IgD-negative memory B cell (primary cell): Measurements from ENCODE around the gene ZBTB44. TPM values are rescaled to one million over a fixed set of nuclear protein-coding genes. Genes with fewer than 3 reads are reported as not detected.

Experiments
- H3K27ac Mint-ChIP-seq, 3 donors: one replicate each; pipeline ENCODE4 v1.8.0; 2020 to 2022; ENCODE audit warnings: mild to moderate bottlenecking in 3 of 3, mixed read lengths in 3 of 3, moderate library complexity in 1 of 3
- H3K27me3 Mint-ChIP-seq: one replicate; pipeline ENCODE4 v1.8.0; 2021; ENCODE audit warnings: mixed read lengths
- H3K36me3 Mint-ChIP-seq: one replicate; pipeline ENCODE4 v1.8.0; 2020; ENCODE audit warnings: mild to moderate bottlenecking, mixed read lengths
- H3K4me1 Mint-ChIP-seq, 3 donors: one replicate each; pipeline ENCODE4 v1.8.0; 2020 to 2022; ENCODE audit warnings: mixed read lengths in 3 of 3, mild to moderate bottlenecking in 1 of 3
- H3K4me3 Mint-ChIP-seq, 4 donors: one replicate each; pipeline ENCODE4 v1.8.0; 2020 to 2022; ENCODE audit warnings: mild to moderate bottlenecking in 4 of 4, mixed read lengths in 4 of 4, moderate library complexity in 3 of 4
- H3K9me3 Mint-ChIP-seq, 3 donors: one replicate each; pipeline ENCODE4 v1.8.0; 2020 to 2021; ENCODE audit warnings: mixed read lengths in 3 of 3, mild to moderate bottlenecking in 1 of 3
- polyA plus RNA-seq: library from polyadenylated mRNA; unstranded; fragments of 300-500 nt; fragmentation: Illumina TruSeq; gene quantifications from one replicate; pipeline ENCODE4 v1.2.3, GENCODE V29; 2021

Gene ZBTB44
- polyA plus RNA-seq, 1 donor from 2014 or later, result 5.8 TPM

DNA sequence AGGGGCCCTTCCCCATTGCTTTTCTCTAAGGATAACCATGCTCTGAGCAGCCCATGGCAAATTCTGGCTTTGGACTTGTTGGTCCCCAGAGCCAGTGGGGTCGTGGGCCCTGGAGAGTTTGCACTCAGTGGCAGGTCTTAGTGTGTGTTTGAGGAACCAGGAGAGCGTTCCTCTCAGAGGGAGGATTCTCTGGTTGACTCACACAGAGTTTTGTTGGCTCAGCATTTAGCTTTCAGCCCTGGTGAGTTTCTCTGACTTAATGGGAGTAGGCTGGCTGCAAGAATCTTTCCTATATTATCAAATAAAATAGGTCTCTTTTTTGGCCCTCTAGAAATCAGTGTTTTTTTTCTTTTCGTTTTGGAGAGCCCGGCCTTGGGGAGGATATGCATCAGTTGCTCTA is 134.2 kb downstream of the ZBTB44 start:
- Mint-ChIP-seq H3K4me1 (peaks cover 32 to 54% (median 42%) of the 10 kb centered on the region in 3 donors), H3K9me3 (peaks cover 0 to 2% (median 0%) of the 10 kb centered on the region in 3 donors), H3K36me3 (peaks cover 4% of the 10 kb centered on the region), H3K27ac (peak overlapping the region; percentile 94 to 100 (median 99)), H3K4me3 (peak overlapping the region in 3 of 4 donors; percentile 76 to 94 (median 93)), H3K27me3 (peaks cover 2% of the 10 kb centered on the region)

DNA sequence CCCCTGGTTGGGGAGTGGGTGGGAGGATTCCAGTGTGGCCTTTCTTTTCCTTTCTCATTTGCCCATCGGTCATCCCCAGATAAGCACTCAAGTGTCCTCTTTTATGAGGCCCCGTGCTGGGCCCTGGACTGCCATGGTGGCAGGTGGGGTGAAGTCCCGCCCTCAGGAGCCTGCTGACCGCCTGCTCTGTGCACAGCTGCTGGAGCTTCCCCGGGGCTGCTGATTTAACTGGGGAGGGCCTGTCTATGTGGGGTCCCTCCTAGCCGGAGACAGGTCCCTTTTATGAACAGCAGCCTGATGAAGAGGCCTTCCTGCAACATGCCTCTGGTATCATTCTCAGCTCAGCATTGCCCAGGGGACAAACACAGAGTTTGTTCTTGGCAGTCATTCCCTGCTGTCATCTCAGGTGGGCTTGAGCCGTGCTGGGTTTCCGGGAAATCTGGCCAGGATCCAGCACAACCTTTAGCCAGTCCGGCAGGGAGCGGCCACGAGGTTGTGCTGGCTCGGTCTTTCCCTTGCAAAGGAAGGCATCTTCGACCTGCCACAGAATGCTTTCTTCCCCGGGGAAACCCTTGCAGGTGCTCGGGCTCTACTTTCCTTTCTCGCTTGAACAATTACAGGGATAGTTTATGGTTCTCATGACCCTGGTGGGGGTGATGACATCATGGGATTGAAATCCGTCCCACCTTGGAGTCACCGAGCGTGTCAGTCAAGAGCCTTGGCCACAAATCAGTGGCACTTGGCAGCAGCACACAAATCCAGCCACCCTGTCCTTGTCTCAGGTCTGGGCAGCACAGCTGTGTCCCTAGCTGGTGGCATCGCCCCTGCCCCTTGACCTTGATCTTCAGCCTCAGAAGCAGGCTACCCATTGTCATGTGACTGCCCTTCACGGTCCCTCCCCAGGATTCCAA is 135.1 kb downstream of the ZBTB44 start:
- peak overlapping the region; percentile 94 to 100 (median 99) for H3K27ac Mint-ChIP-seq
- H3K9me3 Mint-ChIP-seq, result peaks cover 2 to 4% (median 3%) of the 10 kb centered on the region in 3 donors
- H3K4me3 Mint-ChIP-seq, result peak overlapping the region in 3 of 4 donors; percentile 73 to 94 (median 76)
- peaks cover 2% of the 10 kb centered on the region for H3K27me3 Mint-ChIP-seq
- peaks cover 1% of the 10 kb centered on the region for H3K36me3 Mint-ChIP-seq
- peaks cover 38 to 54% (median 42%) of the 10 kb centered on the region in 3 donors for H3K4me1 Mint-ChIP-seq

DNA sequence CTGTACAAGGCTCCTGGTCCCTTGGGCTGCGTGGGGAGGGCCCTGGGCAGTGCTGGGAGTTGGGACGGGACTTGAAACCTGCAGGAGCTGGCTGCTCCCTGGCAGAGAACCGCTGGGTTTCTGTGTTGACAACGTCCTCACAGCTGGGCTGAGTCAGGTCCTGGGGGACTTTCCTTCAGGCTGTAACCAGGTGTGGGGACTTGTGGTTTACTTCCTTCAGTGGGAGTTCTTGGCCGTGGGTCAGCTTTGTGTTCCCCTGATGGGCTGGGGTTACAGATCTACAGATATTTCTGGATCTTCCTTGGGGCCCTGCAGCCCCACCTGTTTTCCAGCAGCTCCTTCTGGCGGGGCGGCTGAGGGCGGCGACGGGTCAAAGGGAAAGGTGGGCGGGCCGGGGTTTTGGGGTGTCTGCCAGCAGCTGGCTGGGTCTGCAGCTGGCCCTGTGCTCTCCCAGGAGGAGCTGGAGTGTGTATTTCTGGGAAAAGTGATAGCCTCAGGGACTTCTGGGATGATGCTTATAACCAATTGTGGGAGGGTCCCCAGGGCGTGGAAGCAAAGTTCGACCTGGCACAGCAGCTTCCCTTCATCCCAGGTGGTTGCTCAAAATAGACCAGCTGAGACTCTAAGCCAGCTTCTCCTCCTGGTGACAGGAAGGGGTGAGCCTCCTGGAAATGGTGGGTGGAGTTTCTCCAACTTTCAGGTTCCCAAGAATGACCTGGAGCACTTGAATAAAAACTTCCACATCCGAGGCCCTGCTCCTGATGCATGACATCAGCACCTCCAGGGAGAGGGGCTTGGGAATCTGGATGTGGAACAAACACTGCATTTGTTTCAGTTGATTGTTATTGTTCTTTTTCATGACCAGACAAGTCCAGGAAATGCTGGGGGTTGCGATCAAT is 136.0 kb downstream of the ZBTB44 start:
- H3K4me1 Mint-ChIP-seq, result peaks cover 38 to 49% (median 39%) of the 10 kb centered on the region in 3 donors
- H3K27me3 Mint-ChIP-seq, result peaks cover 2% of the 10 kb centered on the region
- H3K4me3 Mint-ChIP-seq, result peak overlapping the region in 3 of 4 donors; percentile 73 to 94 (median 76)
- H3K36me3 Mint-ChIP-seq, result peaks cover 3% of the 10 kb centered on the region
- H3K9me3 Mint-ChIP-seq, result peaks cover 2 to 5% (median 4%) of the 10 kb centered on the region in 3 donors
- peak overlapping the region; percentile 80 to 100 (median 94) for H3K27ac Mint-ChIP-seq

DNA sequence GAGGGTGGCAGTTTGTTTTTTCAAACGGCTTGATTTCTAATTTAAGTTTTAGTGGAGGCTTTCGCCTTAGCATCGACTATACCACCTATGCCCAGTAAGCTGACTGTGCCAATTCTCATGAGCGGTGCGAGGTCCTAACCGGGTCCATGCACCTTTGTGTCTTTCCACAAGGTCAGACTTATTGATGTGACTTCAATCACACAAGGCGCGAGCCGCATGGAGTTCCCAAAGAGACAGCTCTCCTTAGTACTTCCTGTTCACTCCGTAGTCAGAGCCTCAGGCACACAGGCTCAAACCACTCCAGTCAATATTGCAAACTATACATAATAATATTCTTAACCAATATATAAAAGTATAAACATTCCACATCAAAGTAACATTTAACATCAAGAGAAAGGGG is 136.9 kb downstream of the ZBTB44 start:
- Mint-ChIP-seq H3K4me3 (no peak overlapping the region), H3K9me3 (peaks cover 2 to 5% (median 4%) of the 10 kb centered on the region in 3 donors), H3K27ac (peak overlapping the region in 2 of 3 donors; percentile 56 to 100), H3K36me3 (peaks cover 6% of the 10 kb centered on the region), H3K27me3 (peaks cover 2% of the 10 kb centered on the region), H3K4me1 (peaks cover 38 to 44% (median 39%) of the 10 kb centered on the region in 3 donors)

Other genes starting within 250 kb of the ZBTB44 start
- gene APLP2, start 245.0 kb downstream of the ZBTB44 start, polyA plus RNA-seq, result 36.3 TPM
- gene ST14, start 155.1 kb downstream of the ZBTB44 start, polyA plus RNA-seq, result 94.1 TPM
- not detected for gene ADAMTS8, start 113.7 kb upstream of the ZBTB44 start, polyA plus RNA-seq
- gene ADAMTS15, start 133.7 kb upstream of the ZBTB44 start, polyA plus RNA-seq, result not detected